H1 (cell line): ENCODE measurements around the gene CCDC40. TPM values are rescaled to one million over a fixed set of nuclear protein-coding genes. Genes with fewer than 3 reads are reported as not detected.
A peak's percentile ranks its signal among the peaks of the same experiment; 100 is the strongest.

Source experiments
- CTCF ChIA-PET: fragments of 300-600 bp; sonication (Branson Sonifier 250); formaldehyde crosslinking; loops from one replicate; lab custom pipeline; 2021; ENCODE audit not compliant: partially characterized antibody; lab: Charles Lee
- POLR2A ChIA-PET: fragments of 300-600 bp; sonication (Branson Sonifier 250); formaldehyde crosslinking; loops from one replicate; lab custom pipeline; 2021; ENCODE audit warnings: inconsistent platforms; ENCODE audit not compliant: partially characterized antibody; lab: Charles Lee
- DNase-seq, 2 experiments: peaks; one replicate each; pipeline versions ENCODE4 v3.0.0 to v3.0.0-alpha.2; 2010 to 2022; ENCODE audit warnings: low spot score in 2 of 2, low read depth in 1 of 2, mixed read lengths in 1 of 2
- FAIRE-seq: peaks from 2 replicates; lab custom pipeline; 2011; peaks lifted over from hg19 to GRCh38; lab: Jason Lieb, UNC
- H2AFZ ChIP-seq: 2 replicates; pipeline ENCODE4 v1.8.1; 2012; ENCODE audit warnings: low read length, inconsistent platforms
- H2AK5ac ChIP-seq: 2 replicates; pipeline ENCODE4 v1.6.1; 2013; ENCODE audit warnings: low read depth, low read length
- H2BK120ac ChIP-seq: replicated peaks from 2 replicates; pipeline ENCODE3; 2013; ENCODE audit warnings: low read depth, low read length, inconsistent platforms
- H2BK12ac ChIP-seq: 2 replicates; pipeline ENCODE4 v1.6.1; 2013; ENCODE audit warnings: low read depth, low read length
- H2BK15ac ChIP-seq: 2 replicates; pipeline ENCODE4 v1.6.1; 2013; ENCODE audit warnings: low read length
- H2BK20ac ChIP-seq: 2 replicates; pipeline ENCODE4 v1.6.1; 2013; ENCODE audit warnings: low read length
- H2BK5ac ChIP-seq: 2 replicates; pipeline ENCODE4 v1.6.1; 2013; ENCODE audit warnings: low read depth, low read length
- H3K14ac ChIP-seq: 2 replicates; pipeline ENCODE4 v1.6.1; 2013; ENCODE audit warnings: inconsistent platforms; ENCODE audit not compliant: insufficient read length
- H3K18ac ChIP-seq: 2 replicates; pipeline ENCODE4 v1.6.1; 2013; ENCODE audit warnings: low read length; ENCODE audit errors: extremely low read depth
- H3K23ac ChIP-seq: 2 replicates; pipeline ENCODE4 v1.6.1; 2013; ENCODE audit warnings: inconsistent platforms; ENCODE audit not compliant: insufficient read length
- H3K23me2 ChIP-seq: 2 replicates; pipeline ENCODE4 v1.6.1; 2013; ENCODE audit warnings: low read depth, low read length
- H3K27ac ChIP-seq: 2 replicates; pipeline ENCODE4 v1.6.1; 2011; ENCODE audit warnings: low read depth, low read length, inconsistent platforms
- H3K27me3 ChIP-seq, 4 experiments: replicated peaks in 1 of 4; 1 replicate in 1 of 4; 2 replicates in 3 of 4; pipeline versions ENCODE4 v1.6.1 to v1.8.1; 2011 to 2013; ENCODE audit warnings: low read length in 3 of 4, mild to moderate bottlenecking in 3 of 4, inconsistent platforms in 2 of 4, mixed read lengths in 2 of 4, moderate library complexity in 1 of 4; ENCODE audit not compliant: control insufficient read depth in 3 of 4, insufficient read depth in 3 of 4; ENCODE audit errors: extremely low read depth in 1 of 4
- H3K36me3 ChIP-seq, 4 experiments: 2 replicates each; pipeline versions ENCODE4 v1.6.1 to v1.8.1; 2011 to 2013; ENCODE audit warnings: mild to moderate bottlenecking in 4 of 4, low read length in 3 of 4, moderate library complexity in 2 of 4, control low read depth in 1 of 4, inconsistent platforms in 1 of 4; ENCODE audit not compliant: insufficient read depth in 4 of 4, control insufficient read depth in 2 of 4
- H3K4ac ChIP-seq: replicated peaks from 2 replicates; pipeline ENCODE3; 2013; ENCODE audit warnings: low read length, low read depth, mixed read lengths, inconsistent platforms; ENCODE audit not compliant: insufficient read length
- H3K4me1 ChIP-seq, 4 experiments: replicated peaks in 1 of 4; 1 replicate in 1 of 4; 2 replicates in 3 of 4; pipeline versions ENCODE4 v1.6.1 to v1.8.1; 2011 to 2013; ENCODE audit warnings: low read length in 3 of 4, inconsistent platforms in 2 of 4, mixed read lengths in 1 of 4; ENCODE audit not compliant: insufficient read depth in 4 of 4, control insufficient read depth in 3 of 4
- H3K4me2 ChIP-seq, 2 experiments: 2 replicates each; pipeline versions ENCODE4 v1.6.1 to v1.8.1; 2011 to 2013; ENCODE audit warnings: low read depth in 2 of 2, low read length in 2 of 2, control low read depth in 1 of 2, inconsistent platforms in 1 of 2, mild to moderate bottlenecking in 1 of 2; ENCODE audit not compliant: insufficient read depth in 1 of 2
- H3K4me3 ChIP-seq, 4 experiments: fragments of 200-600, 300-600 bp in 1 of 4; sonication (generic), shearing (Covaris generic), sonication (Bioruptor Twin) in 1 of 4; 2 replicates each; pipeline versions ENCODE4 v1.5.1 to v1.8.1; 2011 to 2016; ENCODE audit warnings: low read length in 4 of 4, low read depth in 3 of 4, control low read depth in 2 of 4, inconsistent platforms in 2 of 4, mild to moderate bottlenecking in 2 of 4, mixed read lengths in 1 of 4, moderate library complexity in 1 of 4; ENCODE audit not compliant: insufficient read depth in 2 of 4; ENCODE audit errors: extremely low read depth in 1 of 4
- H3K56ac ChIP-seq: replicated peaks from 2 replicates; pipeline ENCODE3; 2013; ENCODE audit warnings: low read depth, mild to moderate bottlenecking, mixed read lengths, low read length, inconsistent platforms; ENCODE audit not compliant: insufficient read length
- H3K79me1 ChIP-seq: 2 replicates; pipeline ENCODE4 v1.6.1; 2013; ENCODE audit warnings: low read depth, low read length, control low read depth
- H3K79me2 ChIP-seq, 2 experiments: 2 replicates each; pipeline versions ENCODE4 v1.6.1 to v1.8.1; 2012 to 2013; ENCODE audit warnings: low read length in 2 of 2, mild to moderate bottlenecking in 2 of 2, inconsistent platforms in 1 of 2; ENCODE audit not compliant: insufficient read depth in 2 of 2, control insufficient read depth in 1 of 2
- H3K9ac ChIP-seq, 4 experiments: replicated peaks in 1 of 4; 1 replicate in 1 of 4; 2 replicates in 3 of 4; pipeline versions ENCODE4 v1.6.1 to v1.8.1; 2011 to 2013; ENCODE audit warnings: low read depth in 3 of 4, low read length in 3 of 4, control low read depth in 2 of 4, mild to moderate bottlenecking in 2 of 4, moderate library complexity in 2 of 4, inconsistent platforms in 1 of 4; ENCODE audit errors: extremely low read depth in 1 of 4
- H3K9me3 ChIP-seq, 2 experiments: 2 replicates each; pipeline versions ENCODE4 v1.6.1 to v1.8.1; 2012 to 2013; ENCODE audit warnings: mild to moderate bottlenecking in 2 of 2, moderate library complexity in 2 of 2, control low read depth in 1 of 2, inconsistent platforms in 1 of 2, low read depth in 1 of 2, low read length in 1 of 2, mixed read lengths in 1 of 2; ENCODE audit not compliant: insufficient read depth in 2 of 2
- H4K20me1 ChIP-seq, 2 experiments: replicated peaks in 1 of 2; 2 replicates each; pipeline versions ENCODE3 to v1.8.1; 2011 to 2013; ENCODE audit warnings: inconsistent platforms in 2 of 2, low read length in 2 of 2, mild to moderate bottlenecking in 1 of 2; ENCODE audit not compliant: insufficient read depth in 2 of 2, control insufficient read depth in 1 of 2
- H4K5ac ChIP-seq: 2 replicates; pipeline ENCODE4 v1.6.1; 2013; ENCODE audit warnings: low read length, low read depth, mixed read lengths, inconsistent platforms; ENCODE audit not compliant: insufficient read length
- H4K8ac ChIP-seq: 2 replicates; pipeline ENCODE4 v1.8.0; 2013; ENCODE audit warnings: mild to moderate bottlenecking, moderate library complexity, low read length, inconsistent platforms; ENCODE audit not compliant: insufficient read depth; ENCODE audit errors: extremely low read depth
- H4K91ac ChIP-seq: replicated peaks from 2 replicates; pipeline ENCODE3; 2013; ENCODE audit warnings: low read length, mixed read lengths, inconsistent platforms; ENCODE audit not compliant: insufficient read length
- CTBP2 ChIP-seq: IDR thresholded peaks from 2 replicates; pipeline ENCODE4 v1.7.0; 2011; ENCODE audit warnings: borderline replicate concordance, mild to moderate bottlenecking, moderate library complexity, mixed read lengths, low read length; ENCODE audit not compliant: insufficient read depth, insufficient read length
- EGR1 ChIP-seq: IDR thresholded peaks from 2 replicates; pipeline ENCODE4 v1.6.1; 2011; ENCODE audit warnings: low read depth, low read length, borderline replicate concordance
- FOSL1 ChIP-seq: IDR thresholded peaks from 2 replicates; pipeline ENCODE4 v1.6.1; 2011; ENCODE audit warnings: mild to moderate bottlenecking, low read depth, low read length, moderate library complexity; ENCODE audit not compliant: insufficient read depth
- GABPA ChIP-seq: IDR thresholded peaks from 2 replicates; pipeline ENCODE4 v1.6.1; 2011; ENCODE audit warnings: mild to moderate bottlenecking, low read length, moderate library complexity, borderline replicate concordance; ENCODE audit not compliant: insufficient read depth
- GTF2F1 ChIP-seq: IDR thresholded peaks from 2 replicates; pipeline ENCODE4 v1.6.1; 2012; ENCODE audit warnings: low read depth, low read length, improper control_type of control experiment, borderline replicate concordance
- KDM4A ChIP-seq: IDR thresholded peaks from one replicate; pipeline ENCODE4 v1.7.1; 2012; ENCODE audit warnings: low read depth, mild to moderate bottlenecking, moderate library complexity, low read length, inconsistent platforms; ENCODE audit not compliant: severe bottlenecking
- MAX ChIP-seq: IDR thresholded peaks from 2 replicates; pipeline ENCODE4 v1.6.1; 2012; ENCODE audit warnings: inconsistent platforms
- POLR2A ChIP-seq, 2 experiments: IDR thresholded peaks; 1 replicate in 1 of 2; 2 replicates in 1 of 2; pipeline ENCODE4 v1.6.1; 2011; ENCODE audit warnings: low read depth in 2 of 2, low read length in 2 of 2, mild to moderate bottlenecking in 2 of 2; ENCODE audit errors: control extremely low read depth in 1 of 2
- SAP30 ChIP-seq: fragments of 300-600 bp; sonication (generic); IDR thresholded peaks from 2 replicates; pipeline ENCODE4 v1.7.1; 2012; ENCODE audit warnings: low read length, moderate library complexity, mild to moderate bottlenecking, inconsistent platforms; ENCODE audit not compliant: insufficient read depth, insufficient replicate concordance
- SRF ChIP-seq: IDR thresholded peaks from 2 replicates; pipeline ENCODE4 v1.6.1; 2011; ENCODE audit warnings: mild to moderate bottlenecking, low read depth, low read length, moderate library complexity
- WGBS, 2 experiments: shearing (Covaris generic) in 1 of 2; methylation state at CpG; one replicate each; pipeline versions ENCODE4 v1.1.6 to v1.1.7; 2013 to 2015; ENCODE audit warnings: low lambda C conversion rate in 2 of 2, mixed read lengths in 2 of 2, inconsistent platforms in 1 of 2, low coverage in 1 of 2, missing lambda C conversion rate in 1 of 2; ENCODE audit not compliant: insufficient replicate concordance in 2 of 2, insufficient coverage in 1 of 2, insufficient read length in 1 of 2; ENCODE audit errors: extremely low coverage in 1 of 2, missing lambda C conversion rate in 1 of 2; 5-methylcytosine and 5-hydroxymethylcytosine counted together
- polyA plus RNA-seq, 7 experiments: library from polyadenylated mRNA; depleted of rRNA in 3 of 7; stranded (reverse) in 5 of 7; unstranded in 2 of 7; fragments of >200 nt in 5 of 7; fragments of 200-250 nt in 2 of 7; gene quantifications; 1 replicate in 5 of 7; 2 replicates in 1 of 7; 4 replicates in 1 of 7; pipeline versions ENCODE4 v1.2.1 to v1.2.3, GENCODE V29; 2011 to 2013; ENCODE audit warnings: missing spikeins in 2 of 7, mixed read lengths in 2 of 7
- total RNA-seq: library from RNA; stranded (reverse); fragmentation: NEBNext Ultra II Directional; extraction: Animal tissue kit (Norgen Biotek cat#: 25700); gene quantifications from 2 replicates; pipeline ENCODE4 v1.2.1, GENCODE V29; 2021

The CCDC40 gene
- total and polyA plus RNA-seq, 2 of the 8 experiments (the other 6 are each of a cell fraction or from before 2014, with no cell fraction given), result 4.1 to 11.5 TPM

GRCh38 chr17:80113033-80113484 lies 76.6 kb downstream of the CCDC40 start:
- Histone ChIP-seq H3K23me2 (no peaks in the 10 kb centered on the region), H2BK12ac (no peak overlapping the region), H4K20me1 (no peaks in the 10 kb centered on the region), H2BK120ac (no peak overlapping the region), H3K79me2 (no peaks in the 10 kb centered on the region), H3K4me2 (peak overlapping the region in 1 of 2 experiments; percentile 50; a peak in 2 of 4 replicates), H3K4ac (no peak overlapping the region), H4K91ac (peak overlapping the region; percentile 89), H2AK5ac (0 out of 2 replicates have a peak overlapping the region, but pooled peaks have one; percentile 15), H3K23ac (no peak overlapping the region), H3K18ac (peak overlapping the region; percentile 60), H2AFZ (no peak overlapping the region), H2BK5ac (peak overlapping the region; percentile 81; the same call in 1 of the 2 replicates), H3K9ac (peak overlapping the region in 2 of 4 experiments; percentile 8 to 19; a peak in 1 of 7 replicates), H3K27ac (no peak overlapping the region), H3K4me1 (peaks cover 0 to 11% (median 8%) of the 10 kb centered on the region in 4 experiments; a peak in 4 of 7 replicates), H4K5ac (no peak overlapping the region), H3K36me3 (no peaks in the 10 kb centered on the region), H3K4me3 (no peak overlapping the region), H3K14ac (no peak overlapping the region), H4K8ac (peak overlapping the region; percentile 89; the same call in 1 of the 2 replicates), H3K9me3 (no peaks in the 10 kb centered on the region), H3K56ac (peak overlapping the region; percentile 25), H2BK20ac (no peak overlapping the region), H2BK15ac (no peak overlapping the region), H3K27me3 (no peaks in the 10 kb centered on the region), H3K79me1 (0 out of 2 replicates have a peak, but pooled peaks cover 2% of the 10 kb centered on the region)
- ChIA-PET CTCF (interaction anchor here (0.7 to 2.5 kb wide), 8 partner anchors 8 to 82 kb away, joined by 3 to 11 read pairs (median 4); partner anchors contain the start of gene GAA), POLR2A (interaction anchor here (1.0 to 3.6 kb wide), 8 partner anchors 8 to 119 kb away, joined by 4 to 20 read pairs (median 6); partner anchors contain the start of gene GAA)
- FAIRE-seq (no peak), DNase-seq (peak in 1 of 2 experiments; percentile 51)
- no peak for TF ChIP-seq GTF2F1
- TF ChIP-seq KDM4A, result no peak
- no peak for TF ChIP-seq SRF
- no peak for TF ChIP-seq SAP30
- no peak for TF ChIP-seq POLR2A (IDR thresholded peaks at IDR 0.05; ENCODE audit: control extremely low read depth in 1 of 2, low read depth in 2 of 2, low read length in 2 of 2)
- 0 out of 2 replicates have a peak, but pooled peaks have one; percentile 29 for TF ChIP-seq GABPA
- TF ChIP-seq FOSL1, result no peak
- peak; percentile 42; the same call in 1 of the 2 replicates for TF ChIP-seq MAX
- TF ChIP-seq EGR1, result 0 out of 2 replicates have a peak, but pooled peaks have one; percentile 7
- no peak for TF ChIP-seq CTBP2
- WGBS, 2 experiments, result 88% methylated on average over 14 of the region's 20 CpGs; no CpG with 5 or more reads in 1 of the 2 experiments
